Hematopoietic multipotent progenitor cell treated with erythropoietin and hydrocortisone succinate and interleukin-3 and kit ligand, for 4 days (in vitro differentiated cells): ENCODE results near the gene CARD11.
"Not testable (repeated sequence)": the region's sequence is repeated elsewhere in the genome, so short reads cannot be mapped to it uniquely, and the experiment has no call there.

Source experiments
- DNase-seq: peaks from one replicate; pipeline ENCODE4 v3.0.0-alpha.2; 2015

Gene CARD11

GRCh38 chr7:3063016-3063753, 19.5 kb upstream of the CARD11 start:
- no peak for DNase-seq

- DNase-seq, result no peak
Measured at GRCh38 chr7:3057066-3057420, 13.4 kb upstream of the CARD11 start.

GRCh38 chr7:3056234-3057065, 12.8 kb upstream of the CARD11 start:
- no peak for DNase-seq

- no peak for DNase-seq
Measured at GRCh38 chr7:3055626-3056025, 12.0 kb upstream of the CARD11 start.

GRCh38 chr7:3042861-3043489, 692 bp downstream of the CARD11 start:
- DNase-seq, result peak; percentile 44

GRCh38 chr7:3041986-3042675, 1.5 kb downstream of the CARD11 start:
- no peak for DNase-seq

GRCh38 chr7:3039787-3040186, 3.9 kb downstream of the CARD11 start:
- no peak for DNase-seq

- not testable (repeated sequence) for DNase-seq
Measured at GRCh38 chr7:3038011-3038410, 5.7 kb downstream of the CARD11 start.

GRCh38 chr7:3037259-3037658, 6.4 kb downstream of the CARD11 start:
- DNase-seq, result no peak

- no peak for DNase-seq
Measured at GRCh38 chr7:3034591-3035150, 9.0 kb downstream of the CARD11 start.

- DNase-seq, result peak; percentile 56
Measured at GRCh38 chr7:3033581-3033980, 10.1 kb downstream of the CARD11 start.

- DNase-seq, result no peak
Measured at GRCh38 chr7:3033136-3033535, 10.5 kb downstream of the CARD11 start.

- no peak for DNase-seq
Measured at GRCh38 chr7:3032256-3032655, 11.4 kb downstream of the CARD11 start.

GRCh38 chr7:3029138-3029537, 14.5 kb downstream of the CARD11 start:
- no peak for DNase-seq

GRCh38 chr7:3028758-3029093, 14.9 kb downstream of the CARD11 start:
- DNase-seq, result no peak

GRCh38 chr7:3028071-3028757, 15.5 kb downstream of the CARD11 start:
- DNase-seq, result no peak

GRCh38 chr7:3027005-3027845, 16.4 kb downstream of the CARD11 start:
- DNase-seq, result no peak

- no peak for DNase-seq
Measured at GRCh38 chr7:3025616-3026015, 18.1 kb downstream of the CARD11 start.

GRCh38 chr7:3021825-3022224, 21.8 kb downstream of the CARD11 start:
- no peak for DNase-seq

GRCh38 chr7:3021224-3021623, 22.4 kb downstream of the CARD11 start:
- DNase-seq, result not testable (repeated sequence)

GRCh38 chr7:3020416-3020815, 23.3 kb downstream of the CARD11 start:
- no peak for DNase-seq
